Dendritic cell treated with granulocyte-macrophage colony-stimulating factor and Interleukin-4, amounts not matched to agents 40 ng/mL and 50 ng/mL, for 4 days (primary cell): Measurements from ENCODE around the gene PLSCR3.
A peak's percentile ranks its signal among the peaks of the same experiment; 100 is the strongest.

Experiments
- H3K27ac Mint-ChIP-seq: one replicate; pipeline ENCODE4 v1.8.0; 2022; ENCODE audit warnings: mild to moderate bottlenecking, mixed read lengths
- H3K27me3 Mint-ChIP-seq: one replicate; pipeline ENCODE4 v1.8.0; 2022; ENCODE audit warnings: mild to moderate bottlenecking, mixed read lengths
- H3K36me3 Mint-ChIP-seq: one replicate; pipeline ENCODE4 v1.8.0; 2022; ENCODE audit warnings: low read depth, mixed read lengths
- H3K4me1 Mint-ChIP-seq: one replicate; pipeline ENCODE4 v1.8.0; 2022; ENCODE audit warnings: low read depth, mixed read lengths
- H3K4me3 Mint-ChIP-seq: one replicate; pipeline ENCODE4 v1.8.0; 2022; ENCODE audit warnings: mild to moderate bottlenecking, moderate library complexity, mixed read lengths
- H3K9me3 Mint-ChIP-seq: one replicate; pipeline ENCODE4 v1.8.0; 2022; ENCODE audit warnings: mixed read lengths
- intact Hi-C: fragments of 100-400 bp; cut with micrococcal nuclease; formaldehyde crosslinking; loops from one replicate; pipeline ENCODE4 v1.15.0; 2022

Gene PLSCR3

DNA sequence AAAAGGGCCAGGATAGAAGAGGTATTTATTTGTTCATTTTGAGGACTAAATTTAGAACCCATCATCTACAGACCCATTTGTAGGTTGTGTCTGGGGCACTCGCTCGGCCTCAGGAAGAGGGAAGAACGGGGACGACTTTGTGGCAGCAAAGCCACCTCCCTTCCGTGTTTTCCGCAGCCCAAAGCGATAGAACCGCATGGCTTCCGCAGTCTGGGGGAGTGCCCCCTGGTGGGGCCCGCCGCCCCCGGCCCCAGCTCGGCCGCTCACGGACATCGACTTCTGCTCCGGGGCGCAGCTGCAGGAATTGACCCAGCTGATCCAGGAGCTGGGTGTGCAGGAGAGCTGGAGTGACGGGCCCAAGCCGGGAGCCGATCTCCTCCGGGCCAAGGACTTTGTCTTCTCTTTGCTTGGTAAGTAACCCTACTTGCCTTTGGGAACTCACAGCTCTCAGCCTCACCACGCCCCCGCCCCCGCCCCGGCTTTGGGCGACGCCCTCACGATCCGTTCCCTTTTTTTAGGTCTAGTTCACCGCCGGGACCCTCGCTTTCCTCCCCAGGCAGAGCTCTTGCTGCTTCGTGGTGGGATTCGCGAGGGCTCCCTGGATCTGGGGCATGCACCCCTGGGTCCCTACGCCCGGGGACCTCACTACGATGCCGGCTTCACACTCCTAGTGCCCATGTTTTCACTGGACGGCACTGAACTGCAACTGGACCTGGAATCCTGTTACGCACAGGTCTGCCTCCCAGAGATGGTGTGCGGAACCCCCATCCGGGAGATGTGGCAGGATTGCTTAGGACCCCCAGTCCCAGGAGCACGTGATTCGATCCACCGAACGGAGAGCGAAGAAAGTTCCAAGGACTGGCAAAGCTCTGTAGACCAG lies 41.6 kb upstream of the PLSCR3 start:
- Mint-ChIP-seq H3K27me3 (peaks cover 30% of the 10 kb centered on the region), H3K4me3 (peak overlapping the region; percentile 86)

DNA sequence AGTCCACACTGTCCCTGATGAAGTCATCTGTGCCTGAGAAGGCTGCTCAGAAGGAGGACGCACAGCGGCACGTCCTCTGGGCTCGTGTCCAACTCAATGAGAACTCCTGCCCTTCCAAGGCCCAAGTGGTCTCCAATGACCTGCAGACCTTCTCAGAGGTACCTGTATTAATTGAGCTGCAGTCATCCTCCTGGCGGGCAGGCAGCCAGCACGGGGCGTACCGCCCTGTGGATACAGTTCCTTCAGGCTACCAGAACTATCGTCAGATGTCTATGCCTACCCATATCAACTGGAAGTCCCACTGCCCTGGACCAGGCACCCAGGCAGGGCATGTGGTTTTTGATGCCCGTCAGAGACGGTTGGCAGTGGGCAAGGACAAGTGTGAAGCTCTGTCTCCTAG lies 38.0 kb upstream of the PLSCR3 start:
- Mint-ChIP-seq H3K27ac (no peak overlapping the region), H3K4me3 (no peak overlapping the region), H3K9me3 (no peaks in the 10 kb centered on the region), H3K4me1 (peaks cover 13% of the 10 kb centered on the region), H3K27me3 (peaks cover 2% of the 10 kb centered on the region), H3K36me3 (peaks cover 17% of the 10 kb centered on the region)
- intact Hi-C loops, result no loop called here

More for the DNA sequence above, 41.6 kb upstream of the PLSCR3 start:
- intact Hi-C loops, result loop anchor here (1.0 to 5.0 kb wide), 4 partner anchors 32 to 125 kb away; partner anchors contain the start of genes KCTD11, POLR2A, SENP3 and TMEM256
- Mint-ChIP-seq H3K4me1 (peaks cover 45% of the 10 kb centered on the region), H3K27ac (peak overlapping the region; percentile 90), H3K36me3 (peaks cover 25% of the 10 kb centered on the region), H3K9me3 (no peaks in the 10 kb centered on the region)

DNA sequence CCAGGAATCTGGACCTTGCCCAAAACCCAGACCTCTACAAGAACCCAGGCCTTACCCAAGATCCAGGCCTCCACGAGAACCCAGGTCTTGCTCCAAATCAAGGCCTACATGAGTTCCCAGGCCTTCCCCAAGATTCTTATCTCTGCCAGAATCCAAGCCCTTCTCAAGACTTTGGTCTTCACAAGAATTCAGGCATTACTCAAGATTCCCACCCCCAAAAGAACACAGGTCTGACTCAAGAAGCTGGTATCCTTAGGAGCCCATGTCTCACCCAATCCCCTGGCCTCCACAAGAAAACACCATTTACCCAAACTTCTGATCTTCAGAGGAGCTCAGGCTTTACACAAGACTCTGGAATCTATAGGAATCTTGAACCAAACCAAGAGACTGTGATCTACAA lies 36.9 kb upstream of the PLSCR3 start:
- intact Hi-C loops, result no loop called here
- Mint-ChIP-seq H3K36me3 (peaks cover 10% of the 10 kb centered on the region), H3K27ac (no peak overlapping the region), H3K9me3 (no peaks in the 10 kb centered on the region), H3K4me1 (peaks cover 5% of the 10 kb centered on the region), H3K27me3 (peaks cover 2% of the 10 kb centered on the region), H3K4me3 (no peak overlapping the region)

DNA sequence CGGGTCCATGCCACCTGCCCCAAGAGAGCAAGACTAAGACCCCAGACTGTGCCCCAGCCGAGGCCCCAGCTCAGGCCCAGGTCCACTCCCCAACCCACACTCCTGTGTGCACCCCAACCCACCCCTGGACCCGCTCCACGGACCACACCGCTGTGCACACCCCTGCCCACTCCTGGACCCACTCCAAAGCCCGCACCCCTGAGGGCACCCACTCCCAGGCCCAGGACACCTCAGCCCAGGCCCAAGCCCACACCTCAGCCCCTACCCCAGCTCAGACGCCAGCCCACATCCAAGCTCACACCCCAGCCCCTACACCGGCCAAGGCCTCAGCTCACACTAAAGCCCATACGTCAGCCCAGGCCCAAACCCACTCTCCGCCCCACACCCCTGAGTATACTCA lies 35.4 kb upstream of the PLSCR3 start:
- no peaks in the 10 kb centered on the region for H3K9me3 Mint-ChIP-seq

DNA sequence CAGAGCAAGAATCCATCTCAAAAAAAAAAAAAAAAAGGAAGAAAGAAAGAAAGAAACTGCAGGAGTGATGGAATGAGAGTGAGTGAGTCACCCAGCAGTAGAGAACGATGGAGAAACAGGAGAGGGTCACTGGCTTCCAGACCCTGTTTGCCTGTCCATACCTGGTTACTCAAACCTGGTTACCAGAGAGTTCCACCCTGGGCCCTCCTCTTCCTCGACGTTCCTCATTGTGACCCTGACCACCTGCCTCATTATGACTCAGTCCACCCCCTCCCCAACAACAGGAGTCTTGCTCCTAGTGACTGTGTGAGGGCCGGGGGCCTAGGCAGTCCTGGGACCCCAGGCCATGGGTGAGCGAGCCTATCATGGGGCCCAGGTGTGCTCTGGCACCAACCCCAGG lies 34.2 kb upstream of the PLSCR3 start, which contains the start of gene SPEM3:
Gene SPEM3 (plus strand): TSS at position 301 of the 400 bp plus-strand sequence. CDS start 46 bp downstream, at position 347.
- Mint-ChIP-seq H3K4me1 (no peaks in the 10 kb centered on the region), H3K36me3 (no peaks in the 10 kb centered on the region), H3K9me3 (no peaks in the 10 kb centered on the region), H3K4me3 (no peak within 1 kb of the TSS), H3K27me3 (peaks cover 6% of the 10 kb centered on the region), H3K27ac (no peak within 1 kb of the TSS)
- intact Hi-C loops, result no loop called here

More for the DNA sequence above, 35.4 kb upstream of the PLSCR3 start:
- no peak overlapping the region for H3K4me3 Mint-ChIP-seq
- H3K36me3 Mint-ChIP-seq, result no peaks in the 10 kb centered on the region
- intact Hi-C loops, result no loop called here
- H3K4me1 Mint-ChIP-seq, result no peaks in the 10 kb centered on the region
- H3K27ac Mint-ChIP-seq, result no peak overlapping the region
- peaks cover 6% of the 10 kb centered on the region for H3K27me3 Mint-ChIP-seq

DNA sequence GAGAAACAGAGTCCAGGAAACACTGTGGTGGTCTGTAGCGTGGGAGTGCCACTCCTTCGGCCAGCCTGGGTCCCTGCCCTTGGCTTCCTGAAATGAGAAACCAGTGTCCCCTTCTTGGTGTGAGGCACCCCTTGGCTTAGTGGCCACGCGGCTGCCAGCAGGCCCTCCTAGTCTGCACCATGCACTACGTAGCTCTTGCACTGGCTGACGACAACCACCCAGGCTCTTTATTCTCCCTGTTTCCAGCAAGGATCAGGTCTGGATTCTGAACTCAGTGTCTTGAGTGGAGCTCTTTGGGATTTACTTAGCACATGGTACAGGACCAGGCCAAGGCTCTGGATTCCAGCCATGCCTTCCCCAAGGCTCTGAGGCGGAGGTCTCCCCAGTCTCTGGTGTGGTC lies 33.2 kb upstream of the PLSCR3 start:
- Mint-ChIP-seq H3K36me3 (no peaks in the 10 kb centered on the region), H3K27me3 (peaks cover 6% of the 10 kb centered on the region), H3K4me1 (no peaks in the 10 kb centered on the region), H3K27ac (no peak overlapping the region), H3K9me3 (no peaks in the 10 kb centered on the region), H3K4me3 (no peak overlapping the region)
- intact Hi-C loops, result no loop called here

DNA sequence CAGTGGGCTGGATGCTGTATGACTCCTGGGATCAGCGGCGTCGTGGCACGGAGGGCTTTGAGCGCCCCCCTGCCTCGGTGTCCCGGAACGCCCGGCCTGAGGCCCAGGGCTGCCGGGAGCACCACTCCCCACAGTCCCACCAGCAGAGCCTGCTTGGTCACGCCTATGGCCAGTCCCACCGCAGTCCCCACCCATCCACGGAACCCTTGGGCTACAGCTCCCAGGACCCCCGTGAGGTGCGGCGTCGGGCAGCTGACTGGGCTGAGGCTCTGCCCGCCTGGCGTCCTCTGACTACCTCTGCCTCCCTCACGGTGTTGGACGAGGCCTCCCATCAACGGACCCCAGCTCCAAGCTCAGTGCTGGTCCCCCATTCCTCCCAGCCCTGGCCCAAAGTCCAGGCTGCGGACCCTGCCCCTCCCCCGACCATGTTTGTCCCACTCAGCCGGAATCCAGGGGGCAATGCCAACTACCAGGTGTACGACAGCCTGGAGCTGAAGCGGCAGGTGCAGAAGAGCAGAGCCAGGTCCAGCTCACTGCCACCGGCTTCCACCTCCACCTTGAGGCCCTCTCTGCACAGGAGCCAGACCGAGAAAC lies 32.7 kb upstream of the PLSCR3 start:
- intact Hi-C loops, result no loop called here
- H3K4me3 Mint-ChIP-seq, result no peak overlapping the region
- no peaks in the 10 kb centered on the region for H3K36me3 Mint-ChIP-seq
- no peaks in the 10 kb centered on the region for H3K4me1 Mint-ChIP-seq
- no peak overlapping the region for H3K27ac Mint-ChIP-seq
- H3K27me3 Mint-ChIP-seq, result peaks cover 6% of the 10 kb centered on the region
- no peaks in the 10 kb centered on the region for H3K9me3 Mint-ChIP-seq

DNA sequence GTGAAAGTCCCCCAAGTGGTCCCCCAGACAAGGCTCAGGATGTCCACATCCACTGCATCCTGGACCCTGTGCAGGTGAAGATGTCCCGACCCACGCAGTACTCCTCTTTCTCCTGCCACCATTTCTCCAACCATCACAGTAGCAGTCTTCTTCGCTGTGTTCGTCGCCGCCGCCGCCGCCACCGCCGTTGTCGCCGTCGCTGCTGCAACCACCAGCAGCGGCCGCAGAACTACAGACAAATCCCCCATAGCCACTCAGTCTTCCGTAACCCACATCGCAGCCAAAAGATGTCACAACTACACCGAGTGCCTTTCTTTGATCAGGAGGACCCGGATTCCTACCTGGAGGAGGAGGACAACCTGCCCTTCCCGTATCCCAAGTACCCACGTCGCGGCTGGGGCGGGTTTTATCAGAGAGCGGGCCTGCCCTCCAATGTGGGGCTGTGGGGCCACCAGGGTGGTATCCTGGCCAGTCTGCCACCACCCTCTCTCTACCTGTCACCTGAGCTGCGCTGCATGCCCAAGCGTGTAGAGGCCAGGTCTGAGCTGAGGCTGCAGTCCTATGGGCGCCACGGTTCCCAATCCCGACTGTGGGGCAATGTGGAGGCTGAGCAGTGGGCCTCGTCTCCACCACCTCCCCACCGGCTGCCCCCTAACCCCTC lies 32.0 kb upstream of the PLSCR3 start:
- no peaks in the 10 kb centered on the region for H3K4me1 Mint-ChIP-seq
- no peak overlapping the region for H3K27ac Mint-ChIP-seq
- intact Hi-C loops, result no loop called here
- H3K9me3 Mint-ChIP-seq, result no peaks in the 10 kb centered on the region
- H3K4me3 Mint-ChIP-seq, result no peak overlapping the region
- no peaks in the 10 kb centered on the region for H3K36me3 Mint-ChIP-seq
- H3K27me3 Mint-ChIP-seq, result peaks cover 6% of the 10 kb centered on the region

DNA sequence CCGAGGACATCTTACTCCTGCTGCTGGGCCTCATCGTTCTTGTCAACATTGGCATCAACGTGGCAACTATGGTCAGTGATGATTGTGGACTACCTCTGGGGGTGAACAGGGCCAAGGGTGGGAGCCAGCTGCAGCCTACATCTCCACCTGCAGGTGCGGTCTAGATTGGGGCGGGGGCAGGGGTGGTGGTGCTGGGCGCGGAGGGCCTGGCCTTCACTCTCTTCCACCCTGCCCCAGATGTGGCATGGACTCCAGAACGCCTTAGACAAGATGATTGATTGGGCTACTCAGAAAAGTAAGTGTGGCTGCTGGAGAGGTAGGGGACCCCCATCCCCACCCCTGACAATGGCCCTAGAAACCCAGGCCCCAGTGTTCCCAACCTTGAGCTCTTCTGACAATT lies 31.4 kb upstream of the PLSCR3 start:
- Mint-ChIP-seq H3K4me1 (no peaks in the 10 kb centered on the region), H3K36me3 (no peaks in the 10 kb centered on the region), H3K27me3 (peaks cover 6% of the 10 kb centered on the region), H3K27ac (no peak overlapping the region), H3K4me3 (no peak overlapping the region), H3K9me3 (no peaks in the 10 kb centered on the region)
- intact Hi-C loops, result no loop called here

DNA sequence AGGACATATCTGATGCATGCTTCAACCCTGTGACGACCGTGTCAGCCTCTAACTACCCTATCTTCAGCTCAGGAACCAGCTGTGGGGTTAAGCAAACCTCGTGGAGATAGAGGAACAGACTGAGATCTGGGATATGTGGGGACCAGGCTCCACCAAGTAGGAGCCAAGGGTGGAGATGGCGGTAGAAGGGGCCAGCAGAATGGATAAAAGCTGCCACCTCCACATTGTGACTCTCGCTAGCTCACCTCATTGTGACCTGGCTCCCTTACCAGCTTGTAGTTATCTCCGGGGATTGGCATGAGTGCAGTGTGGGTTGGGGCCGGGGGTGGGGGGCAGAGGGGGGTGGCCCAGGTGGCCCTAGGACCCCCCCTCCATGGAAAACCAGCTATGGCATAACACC lies 31.0 kb upstream of the PLSCR3 start, which contains the start of gene SPEM2:
Gene SPEM2 (plus strand): TSS at position 301 of the 400 bp plus-strand sequence. CDS start 73 bp downstream, at position 374.
- Mint-ChIP-seq H3K27me3 (peaks cover 6% of the 10 kb centered on the region), H3K4me3 (no peak within 1 kb of the TSS), H3K27ac (no peak within 1 kb of the TSS), H3K9me3 (no peaks in the 10 kb centered on the region), H3K4me1 (no peaks in the 10 kb centered on the region), H3K36me3 (no peaks in the 10 kb centered on the region)
- intact Hi-C loops, result no loop called here

DNA sequence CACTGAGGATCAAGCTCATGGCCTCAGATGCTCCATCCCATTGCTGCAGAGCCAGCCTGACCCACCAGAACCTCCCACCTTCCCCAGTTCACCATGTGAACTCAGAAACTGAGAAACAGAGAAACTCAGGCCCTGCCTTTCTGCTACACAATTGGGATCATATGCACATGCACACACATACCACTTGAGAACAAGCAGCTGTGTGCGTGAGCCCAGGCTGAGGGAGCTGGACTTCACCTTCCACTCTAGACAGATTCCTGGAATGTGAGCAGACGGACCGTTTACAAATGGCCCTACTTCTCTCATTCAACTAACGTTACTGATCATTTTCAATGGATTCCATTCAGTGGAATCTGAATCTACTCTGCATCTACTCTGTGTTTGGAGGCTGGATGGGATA lies 29.4 kb upstream of the PLSCR3 start:
- intact Hi-C loops, result no loop called here
- no peaks in the 10 kb centered on the region for H3K9me3 Mint-ChIP-seq
- H3K4me1 Mint-ChIP-seq, result no peaks in the 10 kb centered on the region
- H3K4me3 Mint-ChIP-seq, result no peak overlapping the region
- H3K36me3 Mint-ChIP-seq, result no peaks in the 10 kb centered on the region
- H3K27me3 Mint-ChIP-seq, result peaks cover 8% of the 10 kb centered on the region
- H3K27ac Mint-ChIP-seq, result no peak overlapping the region

DNA sequence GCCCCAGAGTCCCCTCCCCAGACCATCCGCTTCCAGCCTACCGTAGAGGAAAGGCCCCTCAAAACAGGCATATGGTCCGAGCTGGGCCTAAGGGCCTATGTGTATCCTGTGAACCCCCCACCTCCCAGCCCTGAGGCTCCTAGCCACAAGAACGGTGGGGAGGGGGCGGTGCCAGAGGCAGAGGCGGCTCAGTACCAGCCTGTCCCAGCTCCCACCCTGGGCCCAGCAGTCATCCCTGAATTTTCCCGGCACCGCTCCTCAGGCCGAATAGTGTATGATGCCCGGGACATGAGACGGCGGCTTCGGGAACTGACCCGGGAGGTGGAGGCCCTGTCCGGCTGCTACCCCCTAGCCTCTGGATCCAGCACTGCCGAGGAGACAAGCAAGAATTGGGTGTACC lies 26.9 kb upstream of the PLSCR3 start:
- Mint-ChIP-seq H3K9me3 (no peaks in the 10 kb centered on the region), H3K27ac (no peak overlapping the region), H3K27me3 (peaks cover 13% of the 10 kb centered on the region), H3K36me3 (no peaks in the 10 kb centered on the region), H3K4me1 (no peaks in the 10 kb centered on the region), H3K4me3 (no peak overlapping the region)
- intact Hi-C loops, result no loop called here

DNA sequence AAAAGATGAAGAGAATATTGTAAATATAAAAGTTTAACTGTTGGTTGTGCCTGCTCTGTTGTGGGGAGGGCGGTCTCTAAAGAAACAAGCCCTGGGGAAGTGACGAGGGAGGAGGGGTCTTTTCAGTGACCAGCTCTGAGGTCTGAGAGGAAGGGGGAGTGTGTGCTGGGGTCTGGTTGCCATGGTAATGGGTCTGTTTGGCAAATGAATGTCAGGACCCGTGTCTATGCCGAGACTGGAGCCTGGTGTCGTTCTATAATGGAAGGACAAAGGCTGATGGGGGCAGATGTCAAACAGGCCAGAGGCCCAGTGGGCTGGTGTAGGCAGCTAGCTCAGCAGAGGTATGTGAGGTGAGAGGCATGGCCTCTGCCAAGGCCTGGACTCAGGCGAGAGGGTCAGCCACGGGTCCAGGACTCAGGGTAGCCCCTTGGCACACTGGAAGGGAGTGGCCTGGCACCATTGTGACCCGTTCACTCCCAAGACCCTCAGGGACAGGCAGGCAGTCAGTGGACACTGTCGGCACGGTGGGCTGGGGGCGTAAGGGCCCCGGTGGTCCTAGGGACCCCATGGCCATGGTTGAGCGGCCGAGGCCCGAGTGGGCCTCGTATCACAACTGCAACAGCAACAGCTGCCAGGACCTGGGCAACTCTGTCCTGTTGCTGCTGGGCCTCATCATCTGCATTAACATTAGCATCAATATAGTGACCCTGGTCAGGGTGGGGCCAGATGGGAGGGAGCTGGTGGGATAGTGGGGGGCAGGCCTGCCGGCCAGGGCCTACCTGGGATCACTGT lies 25.7 kb upstream of the PLSCR3 start, which contains the start of gene SPEM1:
Gene SPEM1 (plus strand): TSS at position 506 of the 792 bp plus-strand sequence. CDS start 61 bp downstream, at position 567.
- Mint-ChIP-seq H3K27me3 (peaks cover 11% of the 10 kb centered on the region), H3K4me3 (no peak within 1 kb of the TSS), H3K36me3 (no peaks in the 10 kb centered on the region), H3K9me3 (no peaks in the 10 kb centered on the region), H3K27ac (no peak within 1 kb of the TSS), H3K4me1 (no peaks in the 10 kb centered on the region)
- intact Hi-C loops, result no loop called here
